ENCODE data around the gene E4F1.
"Not testable (repeated sequence)": the region's sequence is repeated elsewhere in the genome, so short reads cannot be mapped to it uniquely, and the experiment has no call there.

The E4F1 gene

DNA sequence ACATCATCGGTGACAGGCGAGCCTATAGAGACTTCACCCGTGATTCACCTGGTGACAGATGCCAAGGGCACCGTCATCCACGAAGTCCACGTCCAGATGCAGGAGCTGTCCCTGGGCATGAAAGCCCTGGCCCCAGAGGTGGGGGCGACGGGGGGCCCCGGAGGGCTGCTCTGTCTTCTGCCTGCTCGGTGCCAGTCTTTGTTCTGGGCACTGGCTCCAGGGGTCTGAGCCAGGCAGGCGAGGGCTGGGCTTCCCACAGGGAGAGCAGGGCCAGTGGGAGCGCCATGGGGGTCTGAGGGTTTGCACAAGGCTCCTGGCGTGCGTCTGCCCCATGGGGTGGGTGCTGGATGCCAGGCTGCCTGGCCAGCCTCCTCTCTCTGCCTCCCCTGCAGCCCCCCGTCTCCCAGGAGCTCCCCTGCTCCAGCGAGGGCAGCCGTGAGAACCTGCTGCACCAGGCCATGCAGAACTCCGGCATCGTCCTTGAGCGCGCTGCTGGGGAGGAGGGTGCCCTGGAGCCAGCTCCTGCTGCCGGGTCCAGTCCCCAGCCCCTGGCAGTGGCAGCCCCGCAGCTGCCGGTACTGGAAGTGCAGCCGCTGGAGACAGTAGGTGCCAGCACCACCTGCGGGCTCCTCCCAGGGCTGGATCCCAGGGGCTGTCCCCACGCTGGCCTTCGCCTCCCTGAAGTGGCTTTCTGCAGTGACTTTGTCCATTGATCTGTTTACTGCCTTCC is 9.8 kb downstream of the E4F1 start:
- no peak for DNase-seq

DNA sequence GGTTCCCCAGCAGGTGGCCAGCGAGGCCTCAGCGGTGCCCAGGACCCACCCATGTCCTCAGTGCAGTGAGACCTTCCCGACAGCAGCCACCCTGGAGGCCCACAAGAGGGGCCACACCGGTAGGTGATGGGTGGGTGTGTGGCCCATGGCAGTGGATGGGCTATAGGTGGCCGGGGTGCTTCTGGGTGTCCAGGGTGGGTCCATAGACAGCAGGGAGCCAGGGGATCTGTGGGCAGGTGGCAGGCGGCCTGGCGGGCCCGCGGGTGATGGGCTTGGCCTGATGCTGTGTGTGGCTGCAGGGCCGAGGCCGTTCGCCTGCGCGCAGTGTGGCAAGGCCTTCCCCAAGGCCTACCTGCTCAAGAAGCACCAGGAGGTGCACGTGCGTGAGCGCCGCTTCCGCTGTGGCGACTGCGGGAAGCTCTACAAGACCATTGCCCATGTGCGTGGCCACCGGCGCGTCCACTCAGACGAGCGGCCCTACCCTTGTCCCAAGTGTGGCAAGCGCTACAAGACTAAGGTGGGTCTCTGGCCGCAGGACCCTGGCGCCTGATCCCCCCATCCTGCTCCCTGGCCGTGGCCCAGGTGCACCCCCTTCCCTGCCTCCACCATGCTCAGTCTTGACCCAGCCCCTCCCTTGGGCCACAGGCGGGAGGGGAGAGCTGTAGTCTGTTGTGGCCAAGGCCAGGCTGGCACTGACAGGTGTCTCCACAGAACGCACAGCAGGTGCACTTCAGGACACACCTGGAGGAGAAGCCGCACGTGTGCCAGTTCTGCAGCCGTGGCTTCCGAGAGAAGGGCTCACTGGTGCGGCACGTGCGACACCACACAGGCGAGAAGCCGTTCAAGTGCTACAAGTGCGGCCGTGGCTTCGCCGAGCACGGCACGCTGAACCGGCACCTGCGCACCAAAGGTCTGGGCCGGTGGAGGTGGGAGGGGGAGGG is 10.8 kb downstream of the E4F1 start:
- DNase-seq: no peak

DNA sequence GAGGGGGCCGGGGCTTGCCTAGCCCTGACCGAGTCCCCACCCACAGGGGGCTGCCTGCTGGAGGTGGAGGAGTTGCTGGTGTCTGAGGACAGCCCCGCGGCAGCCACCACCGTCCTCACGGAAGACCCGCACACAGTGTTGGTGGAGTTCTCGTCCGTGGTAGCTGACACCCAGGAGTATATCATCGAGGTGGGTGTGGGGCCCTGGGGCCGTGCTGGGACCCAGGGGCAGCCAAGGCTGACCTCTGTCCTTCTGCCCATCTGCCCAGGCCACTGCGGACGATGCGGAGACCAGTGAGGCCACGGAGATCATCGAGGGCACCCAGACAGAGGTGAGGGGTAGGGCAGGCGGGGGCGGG is 11.4 kb downstream of the E4F1 start:
- DNase-seq: no peak

DNA sequence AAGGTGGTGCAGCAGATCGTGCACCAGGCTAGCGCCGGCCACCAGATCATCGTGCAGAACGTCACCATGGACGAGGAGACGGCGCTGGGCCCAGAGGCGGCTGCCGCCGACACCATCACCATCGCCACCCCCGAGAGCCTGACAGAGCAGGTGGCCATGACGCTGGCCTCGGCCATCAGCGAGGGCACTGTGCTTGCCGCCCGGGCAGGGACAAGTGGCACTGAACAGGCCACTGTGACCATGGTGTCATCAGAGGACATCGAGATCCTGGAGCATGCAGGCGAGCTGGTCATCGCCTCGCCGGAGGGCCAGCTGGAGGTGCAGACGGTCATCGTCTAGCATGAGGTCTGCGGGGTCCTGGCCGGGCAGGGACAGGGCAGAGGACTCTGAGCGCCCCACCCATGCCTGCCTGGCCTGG is 11.9 kb downstream of the E4F1 start:
- DNase-seq: no peak

DNA sequence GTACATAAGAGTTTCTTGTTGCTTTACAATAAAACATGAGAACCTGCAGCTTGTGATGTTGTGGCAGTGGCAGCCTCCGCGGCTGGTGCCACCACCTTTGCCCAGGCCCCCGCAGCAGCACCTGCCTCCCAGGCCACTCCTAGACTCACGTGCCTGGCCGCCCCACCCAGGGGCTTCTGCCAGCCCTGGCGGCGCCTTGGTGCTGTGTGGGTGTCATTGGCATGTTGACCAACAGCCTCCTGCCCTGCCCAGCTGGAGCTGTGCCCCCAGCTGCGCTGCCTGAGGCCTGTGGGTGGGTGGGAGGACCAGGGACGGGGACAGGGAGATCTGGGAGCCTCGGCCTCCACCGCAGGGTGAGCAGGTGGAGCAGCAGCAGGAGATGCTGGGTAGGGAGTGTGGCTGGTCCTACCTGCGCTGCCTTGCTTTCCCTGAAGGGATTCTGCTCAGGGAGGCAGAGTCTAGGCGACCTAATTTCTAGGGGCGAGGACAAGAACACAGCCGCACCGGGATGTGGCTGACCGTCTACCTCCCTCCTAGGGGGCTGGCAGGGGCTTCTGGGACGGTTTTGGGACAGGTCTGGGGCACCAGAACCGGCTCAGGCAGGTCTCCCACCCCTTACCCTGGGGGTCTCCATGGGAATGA is 12.4 kb downstream of the E4F1 start:
- DNase-seq: no peak

DNA sequence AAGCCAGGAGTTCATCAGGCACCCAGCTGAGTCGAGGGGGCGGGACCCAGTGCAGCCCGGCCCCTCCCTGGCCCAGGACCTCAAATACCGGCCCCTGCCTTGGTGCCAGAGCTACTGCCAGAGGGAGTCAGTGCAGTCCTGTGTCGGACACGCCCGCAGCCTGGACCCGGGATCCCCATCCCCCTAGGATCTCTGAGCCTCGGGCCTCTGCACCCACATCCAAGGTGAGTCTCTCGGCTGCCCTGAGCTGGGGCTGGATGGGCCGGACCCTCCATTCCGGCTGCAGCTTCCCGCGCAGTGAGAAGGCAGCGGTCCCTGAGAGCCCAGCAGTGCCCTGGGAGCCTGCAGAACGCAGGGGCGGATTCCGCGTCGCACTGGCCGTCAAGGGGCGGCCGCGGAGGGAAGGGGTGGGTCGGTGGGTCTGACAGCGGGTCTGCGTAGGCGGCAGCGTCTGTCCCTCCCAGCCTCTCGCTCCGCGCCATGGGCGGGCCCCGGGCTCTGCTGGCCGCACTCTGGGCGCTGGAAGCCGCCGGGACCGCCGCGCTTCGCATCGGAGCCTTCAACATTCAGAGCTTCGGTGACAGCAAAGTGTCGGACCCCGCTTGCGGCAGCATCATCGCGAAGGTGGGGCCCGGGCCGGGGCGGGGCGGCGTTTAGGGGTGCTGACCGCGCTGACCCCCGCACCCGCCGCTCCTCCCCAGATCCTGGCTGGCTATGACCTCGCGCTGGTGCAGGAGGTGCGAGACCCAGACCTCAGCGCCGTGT is 13.1 kb downstream of the E4F1 start, which contains the start of gene DNASE1L2:
TSS of gene DNASE1L2 (plus strand) at position 108 of the 765 bp plus-strand sequence. CDS start at position 481, 373 bp downstream.
- DNase-seq: no peak

DNA sequence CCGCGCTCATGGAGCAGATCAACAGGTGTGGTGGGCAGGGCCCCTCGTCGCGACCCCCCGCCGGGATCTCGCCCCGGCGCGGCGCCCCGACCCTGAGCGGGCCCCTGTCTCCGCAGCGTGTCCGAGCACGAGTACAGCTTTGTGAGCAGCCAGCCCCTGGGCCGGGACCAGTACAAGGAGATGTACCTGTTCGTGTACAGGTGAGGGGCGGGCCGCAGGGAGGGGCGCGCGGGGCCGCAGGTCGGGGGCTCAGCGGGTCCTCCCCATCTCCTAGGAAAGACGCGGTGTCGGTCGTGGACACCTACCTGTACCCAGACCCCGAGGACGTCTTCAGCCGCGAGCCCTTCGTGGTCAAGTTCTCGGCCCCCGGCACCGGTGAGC is 13.7 kb downstream of the E4F1 start:
- DNase-seq: no peak

DNA sequence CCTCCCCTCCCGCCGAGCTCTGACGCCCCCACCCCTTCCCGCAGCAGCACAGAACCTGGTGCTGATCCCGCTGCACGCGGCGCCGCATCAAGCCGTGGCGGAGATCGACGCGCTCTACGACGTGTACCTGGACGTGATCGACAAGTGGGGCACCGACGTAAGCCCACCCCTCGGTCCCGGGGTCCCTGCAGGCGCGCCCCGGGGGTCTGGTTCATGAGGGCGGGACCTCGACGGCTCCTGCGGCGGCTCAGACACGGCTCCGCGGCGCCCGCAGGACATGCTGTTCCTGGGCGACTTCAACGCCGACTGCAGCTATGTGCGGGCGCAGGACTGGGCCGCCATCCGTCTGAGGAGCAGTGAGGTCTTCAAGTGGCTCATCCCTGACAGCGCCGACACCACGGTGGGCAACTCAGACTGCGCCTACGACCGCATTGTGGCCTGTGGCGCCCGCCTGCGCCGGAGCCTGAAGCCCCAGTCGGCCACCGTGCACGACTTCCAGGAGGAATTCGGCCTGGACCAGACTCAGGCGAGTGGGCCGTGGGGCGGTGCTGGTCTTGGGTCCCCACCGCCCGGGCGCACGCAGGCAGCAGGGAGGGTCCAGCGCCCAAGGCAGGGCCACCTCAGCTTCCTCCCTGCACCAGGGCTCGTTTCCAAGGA is 14.2 kb downstream of the E4F1 start:
- DNase-seq: no peak

DNA sequence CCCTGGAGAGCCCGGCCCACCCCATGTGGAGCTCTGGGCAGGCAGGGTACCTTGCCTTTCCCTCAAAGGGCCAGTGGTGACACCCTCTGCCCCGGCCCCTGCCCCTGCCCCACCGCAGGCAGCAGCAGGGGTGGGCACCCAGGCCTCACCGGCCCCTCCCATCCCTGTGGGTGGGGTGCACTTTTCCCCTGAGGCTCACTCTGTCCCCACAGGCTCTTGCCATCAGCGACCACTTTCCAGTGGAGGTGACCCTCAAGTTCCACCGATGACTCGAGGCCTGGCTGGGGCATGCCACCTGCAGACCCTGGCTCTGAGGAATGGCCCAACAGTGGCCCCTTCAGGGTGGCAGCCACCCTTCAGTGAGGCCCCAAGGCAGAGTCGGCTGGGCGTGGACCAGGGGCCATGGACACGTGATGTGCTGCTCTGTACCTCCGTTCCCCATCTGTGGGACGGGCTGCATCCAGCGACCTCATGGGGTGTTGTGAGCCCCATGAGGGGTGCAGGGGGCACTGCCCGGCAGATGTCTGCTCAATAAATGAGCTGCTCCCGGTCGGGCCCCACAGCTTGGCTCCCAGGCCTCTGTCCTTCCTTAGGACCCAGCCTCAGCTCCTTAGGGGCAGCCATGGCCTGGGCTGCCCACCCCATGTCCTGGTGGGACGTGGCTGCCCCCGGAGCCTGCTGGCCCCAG is 14.9 kb downstream of the E4F1 start:
- no peak for DNase-seq

DNA sequence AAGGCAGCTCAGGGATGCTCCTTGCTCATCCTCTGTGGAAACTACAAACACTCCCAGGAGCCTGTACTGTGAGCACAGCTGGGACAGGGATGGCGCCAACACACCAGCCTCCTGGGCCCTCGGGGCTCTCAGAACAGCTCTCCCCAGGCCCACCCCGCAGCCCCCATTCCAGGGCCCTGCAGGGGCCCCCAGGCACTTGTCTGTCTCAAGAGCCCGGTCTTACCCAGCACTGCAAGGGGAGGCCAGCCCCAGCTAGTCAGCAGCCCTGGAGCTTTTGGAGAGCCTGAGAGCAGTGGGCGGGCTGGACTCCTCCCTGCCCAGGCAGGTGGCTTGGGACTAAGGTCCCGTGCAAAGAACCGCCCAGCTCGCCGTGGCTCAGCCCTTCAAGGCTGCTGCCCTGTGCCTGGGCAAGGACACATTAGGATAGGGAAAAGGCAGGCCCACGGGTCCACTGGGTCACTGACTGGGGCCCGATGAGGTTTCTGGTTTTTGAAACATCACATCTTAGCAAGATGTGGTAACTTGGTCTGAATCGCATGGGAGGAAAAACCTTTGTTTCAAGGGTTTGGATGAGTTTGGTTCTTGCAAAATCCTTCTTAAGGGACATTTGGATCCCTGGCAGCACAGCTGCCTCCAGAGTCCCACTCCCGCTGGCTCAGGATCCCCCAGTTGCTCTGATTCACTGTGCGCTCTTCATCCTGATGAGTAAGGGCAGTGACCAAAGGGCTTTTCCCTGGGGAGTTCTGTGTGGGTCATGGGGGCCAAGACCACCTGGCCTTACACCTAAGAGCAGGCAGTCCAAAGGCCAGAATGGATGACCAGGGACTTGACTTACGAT is 15.7 kb downstream of the E4F1 start:
- no peak for DNase-seq

DNA sequence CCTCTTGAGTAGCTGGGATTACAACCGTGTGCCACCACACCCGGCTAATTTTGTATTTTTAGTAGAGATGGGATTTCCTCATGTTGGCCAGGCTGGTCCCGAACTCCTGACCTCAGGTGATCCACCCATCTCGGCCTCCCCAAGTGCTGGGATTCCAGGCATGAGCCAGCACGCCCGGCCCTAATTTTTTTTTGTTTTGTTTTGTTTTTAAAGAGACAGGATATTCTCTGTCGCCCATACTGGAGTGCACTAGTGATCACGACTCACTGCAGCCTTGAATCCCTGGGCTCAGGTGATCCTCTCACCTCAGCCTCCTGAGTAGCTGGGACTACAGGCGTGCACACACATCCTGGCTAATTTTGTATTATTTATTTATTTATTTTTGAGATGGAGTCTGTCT is 16.9 kb downstream of the E4F1 start:
- not testable (repeated sequence) for DNase-seq

DNA sequence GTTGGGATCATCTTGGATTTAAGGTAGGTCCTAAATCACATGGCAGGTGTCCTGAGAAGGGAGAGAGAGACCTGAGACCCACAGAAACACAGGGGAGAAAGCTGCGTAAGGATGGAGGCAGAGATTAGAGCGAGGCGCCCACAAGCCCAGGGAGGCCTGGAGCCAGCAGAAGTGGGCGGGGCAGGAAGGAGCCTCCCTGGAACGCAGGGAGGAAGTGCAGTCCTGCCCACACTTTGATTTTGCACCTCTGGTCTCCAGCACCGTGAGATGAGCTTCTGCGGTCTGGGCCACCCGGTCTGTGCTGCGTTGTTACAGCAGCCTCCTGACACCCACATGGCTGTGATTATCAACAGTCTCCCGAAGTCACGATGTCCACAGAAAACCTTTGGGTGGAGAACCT is 19.2 kb downstream of the E4F1 start:
- DNase-seq: no peak

DNA sequence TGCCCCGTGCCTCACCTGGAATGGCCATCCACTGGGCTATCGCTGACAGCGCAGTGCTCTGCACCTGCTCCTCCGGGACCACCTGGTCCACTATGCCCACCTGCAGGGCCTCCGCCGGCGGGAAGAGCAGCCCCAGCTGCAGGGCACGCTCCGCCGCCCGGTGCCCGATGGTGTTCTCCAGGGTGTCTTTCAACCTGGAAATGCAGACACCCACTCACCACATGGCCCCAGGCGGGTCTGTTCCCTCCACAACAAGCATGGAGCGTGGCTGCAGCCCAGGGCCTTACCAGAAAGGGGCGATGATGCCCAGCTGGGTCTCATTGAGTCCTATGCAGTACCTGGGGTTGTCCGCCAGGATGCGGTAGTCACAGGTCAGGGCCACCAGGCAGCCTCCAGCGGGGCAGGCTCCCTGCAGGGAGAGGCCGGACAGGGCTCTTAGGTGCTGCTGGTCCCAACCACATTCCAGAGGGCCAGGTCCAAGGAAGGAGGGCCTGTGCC is 19.7 kb downstream of the E4F1 start:
- no peak for DNase-seq

DNA sequence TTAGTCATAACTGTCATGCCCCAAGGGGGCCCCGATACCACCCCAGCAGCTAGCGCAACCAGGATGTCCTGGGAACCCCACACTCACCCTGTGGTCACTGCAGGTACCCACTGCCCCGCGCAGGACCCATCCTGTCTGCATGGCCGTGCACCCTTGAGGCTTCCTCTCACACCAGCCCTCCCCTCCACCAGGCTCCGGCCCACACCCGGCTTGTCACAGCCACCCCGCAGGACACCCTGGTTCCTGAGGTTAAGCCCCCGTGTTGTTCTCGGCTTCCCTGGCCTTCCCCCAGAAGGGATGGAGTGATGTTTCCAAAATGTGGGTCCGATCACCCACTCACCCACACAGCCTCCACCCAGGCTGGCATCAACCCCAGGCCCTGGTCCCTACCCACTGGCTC is 20.4 kb downstream of the E4F1 start:
- DNase-seq: no peak

DNA sequence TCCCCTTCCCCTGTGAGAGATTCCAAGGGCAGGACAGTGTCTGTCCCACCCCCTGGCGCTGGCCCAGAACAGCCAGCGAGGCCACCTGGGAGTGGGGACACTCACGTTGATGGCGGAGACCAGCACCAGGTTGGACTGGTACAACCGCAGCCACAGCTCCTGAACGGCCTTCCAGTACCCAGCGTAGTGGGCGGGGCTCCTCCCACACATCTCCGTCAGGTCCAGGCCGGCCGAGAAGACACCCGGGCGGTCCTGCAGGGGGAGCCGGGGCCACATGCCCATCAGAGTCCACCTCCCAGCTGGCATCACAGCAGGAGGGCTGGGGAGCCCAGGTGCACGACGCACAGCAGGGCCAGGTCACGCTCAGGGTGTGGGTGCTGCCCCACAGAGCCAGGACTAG is 20.9 kb downstream of the E4F1 start:
- DNase-seq: no peak

DNA sequence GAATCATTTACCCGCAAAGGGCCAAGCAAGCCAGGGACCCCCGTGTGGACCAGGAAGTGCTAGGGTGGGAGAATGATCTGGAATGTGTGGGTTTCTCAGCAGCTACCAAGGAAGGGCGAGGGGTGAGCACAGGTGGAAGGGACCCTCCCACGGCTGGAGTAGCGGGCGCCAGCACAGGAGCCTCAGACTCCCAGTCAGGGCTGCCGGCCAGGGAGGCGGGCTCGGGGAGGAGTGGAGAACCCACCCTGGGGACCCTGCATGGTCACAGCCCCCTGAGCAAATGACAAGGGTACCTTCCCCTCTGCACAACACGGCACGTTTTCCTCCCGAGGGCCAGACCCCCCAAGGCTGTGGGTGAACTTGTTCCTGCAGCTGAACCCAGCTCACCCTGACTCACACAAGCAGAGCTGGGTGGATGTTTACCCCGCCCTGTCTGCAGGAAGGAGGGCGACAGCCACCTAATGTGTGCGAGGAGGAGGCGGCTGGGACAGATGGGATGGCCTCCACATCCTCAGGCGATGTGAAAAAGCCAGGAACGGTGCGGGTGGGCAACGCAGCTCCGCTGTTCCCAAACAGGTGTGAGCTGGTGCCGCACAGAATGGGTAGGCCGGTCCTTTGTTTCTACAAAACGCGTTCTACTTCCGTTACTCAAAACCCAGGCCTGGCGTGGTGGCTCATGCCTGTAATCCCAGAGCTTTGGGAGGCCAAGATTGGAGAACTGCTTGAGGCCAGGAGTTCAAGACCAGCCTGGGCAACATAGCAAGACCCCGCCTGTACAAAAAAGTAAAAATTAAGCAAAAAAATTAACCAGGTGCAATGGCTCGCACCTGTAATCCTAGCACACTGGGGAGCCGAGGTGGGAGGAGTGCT is 21.8 kb downstream of the E4F1 start:
- DNase-seq: no peak

DNA sequence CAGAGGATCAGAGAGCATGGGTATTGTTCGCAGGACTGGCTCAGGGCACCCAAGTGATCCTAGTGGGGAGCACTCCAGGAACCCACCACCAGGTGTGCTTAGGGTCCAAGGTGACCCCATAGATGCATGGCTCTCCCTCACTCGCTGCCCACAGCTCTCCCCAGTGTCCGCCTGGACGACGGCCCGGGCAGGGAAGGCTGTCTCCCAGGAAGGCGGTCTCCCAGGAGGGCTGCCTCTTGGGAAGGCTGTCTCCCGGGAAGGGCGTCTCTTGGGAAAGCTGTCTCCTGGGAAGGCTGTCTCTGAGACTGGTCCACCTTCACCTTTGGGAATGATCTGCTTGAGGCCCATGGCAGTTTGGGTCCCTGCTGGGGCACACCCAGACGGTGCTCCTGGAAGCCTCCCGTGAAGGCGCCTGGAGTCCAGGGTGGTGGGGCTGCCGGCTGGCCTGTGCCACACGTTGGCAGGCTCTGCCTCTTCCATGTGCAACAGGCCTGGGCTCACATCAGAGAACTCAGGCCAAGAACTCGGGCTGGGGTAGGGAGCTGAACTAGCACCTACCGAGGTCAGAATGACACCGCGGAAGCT is 23.0 kb downstream of the E4F1 start:
- no peak for DNase-seq

DNA sequence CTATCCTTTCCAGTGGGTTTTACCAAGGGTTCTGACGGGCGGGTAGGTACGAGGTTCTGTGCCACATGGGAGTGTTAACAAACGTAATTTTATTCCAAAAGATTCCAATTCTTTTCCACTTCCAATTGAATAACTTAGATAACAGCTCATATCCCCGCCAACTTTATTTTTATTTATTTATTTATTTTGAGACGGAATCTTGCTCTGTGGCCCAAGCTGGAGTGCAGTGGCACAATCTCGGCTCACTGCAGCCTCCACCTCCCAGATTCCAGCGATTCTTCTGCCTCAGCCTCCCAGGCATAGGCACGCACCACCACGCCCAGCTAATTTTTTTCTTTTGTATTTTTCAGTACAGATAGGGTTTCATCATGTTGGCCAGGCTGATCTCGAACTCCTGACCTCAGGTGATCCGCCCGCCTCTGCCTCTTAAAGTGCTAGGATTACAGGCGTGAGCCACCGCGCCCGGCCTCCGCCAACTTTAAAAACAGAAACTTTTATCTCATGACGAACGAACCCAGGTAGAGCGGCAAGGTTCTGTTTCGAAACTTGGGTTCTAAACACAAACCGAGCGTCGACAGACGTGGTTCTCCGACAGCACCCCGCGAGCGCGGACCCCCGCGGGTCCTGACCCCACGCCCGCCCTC is 27.4 kb downstream of the E4F1 start:
- DNase-seq: no peak

Data from suppressor macrophage treated with lipopolysaccharide for 4 hours (primary cell).